ENCODE measurements around the gene ENOX1.
A peak's percentile ranks its signal among the peaks of the same experiment; 100 is the strongest.

Gene ENOX1

DNA sequence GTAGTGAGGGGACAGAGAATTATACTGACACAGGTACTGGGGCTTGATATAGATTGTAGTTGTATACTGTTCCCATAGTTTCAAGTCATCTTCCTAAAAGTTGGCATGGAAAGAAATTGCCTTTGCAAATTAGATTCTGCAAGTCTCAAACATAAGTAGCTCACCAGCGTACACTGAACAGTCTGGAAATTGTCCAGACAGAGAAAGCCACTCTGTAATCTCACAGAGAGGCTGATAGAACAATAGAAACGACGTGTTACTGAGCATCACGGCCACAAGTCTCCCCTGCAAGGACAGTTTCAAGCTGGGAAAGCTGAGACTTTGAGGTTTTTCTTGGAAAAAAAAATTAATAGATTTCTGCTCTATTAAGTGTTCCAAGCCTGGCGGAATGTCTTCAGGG, 534.8 kb downstream of the ENOX1 start:
- DNase-seq (ENCODE audit: low read depth in 2 of 2), result no peak

DNA sequence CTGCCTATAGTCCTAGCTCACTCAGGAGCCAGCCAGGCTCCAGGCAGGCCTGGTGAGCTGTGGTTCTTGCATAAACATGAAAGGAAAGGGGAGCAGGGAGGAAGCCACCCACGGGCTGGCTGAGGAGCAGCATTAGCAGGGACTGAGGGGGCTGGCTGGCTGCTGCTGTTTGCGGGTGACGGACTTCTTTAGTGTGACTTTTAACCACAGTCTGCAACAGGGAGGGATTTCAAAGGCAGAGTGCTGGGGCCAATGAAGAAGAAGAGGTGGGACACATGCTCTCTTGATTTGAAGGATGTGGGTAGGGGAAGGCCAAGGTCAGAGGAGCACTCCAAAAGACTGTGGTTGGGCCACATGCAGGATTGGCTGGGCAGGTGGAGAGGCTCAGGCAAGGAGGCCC, 540.4 kb downstream of the ENOX1 start:
- no peak for DNase-seq (ENCODE audit: low read depth in 2 of 2)

DNA sequence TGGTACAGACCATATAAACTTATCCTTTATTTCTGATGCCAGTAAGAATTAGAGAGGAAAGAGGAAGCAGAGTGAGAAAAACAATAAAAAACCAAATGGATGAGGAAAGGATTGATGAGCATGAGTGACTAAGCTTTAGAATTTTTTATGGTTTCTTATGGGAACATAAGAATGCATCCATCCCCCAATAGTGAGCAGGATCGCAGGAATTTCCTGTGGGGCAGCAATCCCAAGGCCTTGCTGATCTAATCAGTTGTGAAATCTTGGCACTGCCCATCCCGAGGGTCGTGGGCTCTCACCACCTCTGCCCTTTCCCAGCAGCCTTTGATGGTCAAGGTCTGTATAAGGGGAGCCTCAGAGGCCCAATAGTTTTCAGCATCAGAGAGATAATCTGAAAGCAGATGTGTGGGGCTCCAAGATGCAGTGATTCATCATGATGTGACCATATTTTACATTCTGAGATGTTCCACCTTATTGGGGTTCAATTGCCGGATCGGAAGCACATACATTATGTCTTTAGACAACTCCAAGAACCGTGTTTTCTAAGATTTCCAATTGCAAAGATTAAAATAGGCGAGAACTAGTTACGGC, 541.3 kb downstream of the ENOX1 start:
- peak; percentile 83 to 86 for DNase-seq (ENCODE audit: low read depth in 2 of 2)

DNA sequence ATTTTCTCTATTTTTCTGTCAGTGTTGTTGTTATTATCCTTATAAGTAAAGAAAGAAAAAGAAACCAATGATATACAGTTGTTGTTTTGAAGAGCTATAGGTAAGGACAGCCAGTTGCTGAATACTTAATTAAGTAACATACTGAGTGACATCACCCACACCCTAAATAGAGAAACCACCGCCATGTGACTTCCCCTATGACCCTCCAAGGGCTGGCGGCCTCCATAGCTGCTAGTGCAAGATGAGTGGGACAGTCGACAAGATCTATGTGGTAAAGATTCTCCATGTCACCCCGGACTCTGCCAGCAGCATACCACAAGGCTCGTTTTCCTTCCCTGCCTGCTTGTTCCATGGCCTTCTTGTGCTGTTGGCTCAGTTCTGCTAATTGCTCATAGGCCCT, 542.3 kb downstream of the ENOX1 start:
- no peak for DNase-seq (ENCODE audit: low read depth in 2 of 2)

DNA sequence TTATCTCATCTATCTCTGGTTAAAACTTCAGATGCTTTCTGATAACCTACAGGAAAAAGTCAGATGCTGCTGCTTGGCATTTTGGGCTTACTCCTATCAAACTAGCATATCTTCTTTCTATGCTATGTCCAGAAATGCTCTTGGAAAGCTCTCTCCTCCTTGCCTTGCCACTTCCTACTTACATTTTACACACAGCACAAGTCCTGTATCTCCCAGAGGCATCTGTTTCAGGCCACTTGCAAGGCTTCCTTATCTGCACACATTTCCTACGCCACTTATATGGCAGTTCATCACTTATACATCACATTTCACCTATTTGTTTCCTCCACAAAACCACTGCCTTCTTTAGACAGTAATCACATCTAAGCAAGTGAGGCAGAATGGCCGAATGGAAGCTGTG, 543.1 kb downstream of the ENOX1 start:
- DNase-seq (ENCODE audit: low read depth in 2 of 2), result no peak

DNA sequence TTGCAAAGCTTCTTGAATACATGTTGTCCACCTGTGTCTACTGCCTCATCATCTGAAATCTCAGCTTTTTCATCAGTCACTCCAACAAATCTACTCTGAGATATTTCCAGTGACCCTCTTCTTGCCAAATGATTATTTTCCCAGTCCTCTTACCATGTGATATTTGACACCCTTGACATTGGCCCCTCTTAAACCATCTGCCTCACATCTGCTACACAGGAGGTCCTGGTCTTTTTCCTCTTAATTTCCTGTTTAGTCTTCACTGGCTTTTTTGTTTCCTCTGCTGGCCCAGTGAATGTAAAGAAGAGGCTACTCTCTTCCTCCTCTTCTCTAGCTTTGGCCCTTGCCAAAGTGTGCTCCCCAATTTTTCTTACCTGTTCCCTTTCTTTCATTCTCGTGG, 544.7 kb downstream of the ENOX1 start:
- no peak for DNase-seq (ENCODE audit: low read depth in 2 of 2)

DNA sequence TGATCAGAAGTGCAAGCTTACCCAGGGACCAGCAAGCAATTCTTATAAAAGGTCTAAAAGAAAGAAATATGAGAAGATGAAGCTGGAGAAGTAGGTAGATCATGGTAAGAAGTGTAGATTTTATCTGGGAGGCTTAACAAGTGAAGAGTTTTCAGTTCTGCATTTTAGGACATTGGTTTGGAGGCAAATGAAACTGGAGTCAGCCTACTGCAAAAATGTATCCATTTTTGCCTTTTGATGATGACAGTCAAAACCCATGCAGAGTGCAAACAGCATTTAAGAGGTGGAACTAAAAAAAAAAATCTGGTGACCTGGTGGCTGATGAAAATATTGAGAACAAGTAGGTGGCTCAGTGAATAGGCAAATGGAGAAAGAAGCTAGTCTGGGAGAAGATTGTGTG, 546.5 kb downstream of the ENOX1 start:
- DNase-seq (ENCODE audit: low read depth in 2 of 2), result no peak

DNA sequence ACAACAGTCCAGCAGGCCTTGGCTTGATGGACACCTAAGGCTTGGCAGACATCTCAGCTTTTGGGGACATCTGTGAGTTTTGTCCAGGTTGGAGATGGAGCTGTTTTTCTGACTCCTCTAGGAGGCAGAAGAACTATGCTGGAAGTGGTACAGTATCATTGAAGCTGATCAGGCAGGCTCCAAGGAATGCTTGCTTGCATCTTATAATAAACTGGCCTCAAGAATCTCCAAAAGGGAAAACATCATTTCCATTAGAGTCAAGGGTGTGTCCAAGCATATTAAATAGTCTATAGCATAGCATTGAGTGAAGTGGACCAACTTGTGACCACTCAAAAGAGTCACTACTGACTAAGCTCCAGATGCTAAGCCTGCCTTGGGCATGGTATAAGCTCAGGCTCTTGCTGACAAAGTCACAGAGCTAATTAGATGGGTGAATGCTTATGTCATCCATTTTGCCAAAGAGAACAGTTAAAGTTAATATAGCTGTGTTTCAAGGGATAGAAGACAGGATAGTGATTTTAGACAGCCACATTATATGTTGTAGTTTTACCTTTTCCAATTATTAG, 547.4 kb downstream of the ENOX1 start:
- DNase-seq (ENCODE audit: low read depth in 2 of 2), result no peak

DNA sequence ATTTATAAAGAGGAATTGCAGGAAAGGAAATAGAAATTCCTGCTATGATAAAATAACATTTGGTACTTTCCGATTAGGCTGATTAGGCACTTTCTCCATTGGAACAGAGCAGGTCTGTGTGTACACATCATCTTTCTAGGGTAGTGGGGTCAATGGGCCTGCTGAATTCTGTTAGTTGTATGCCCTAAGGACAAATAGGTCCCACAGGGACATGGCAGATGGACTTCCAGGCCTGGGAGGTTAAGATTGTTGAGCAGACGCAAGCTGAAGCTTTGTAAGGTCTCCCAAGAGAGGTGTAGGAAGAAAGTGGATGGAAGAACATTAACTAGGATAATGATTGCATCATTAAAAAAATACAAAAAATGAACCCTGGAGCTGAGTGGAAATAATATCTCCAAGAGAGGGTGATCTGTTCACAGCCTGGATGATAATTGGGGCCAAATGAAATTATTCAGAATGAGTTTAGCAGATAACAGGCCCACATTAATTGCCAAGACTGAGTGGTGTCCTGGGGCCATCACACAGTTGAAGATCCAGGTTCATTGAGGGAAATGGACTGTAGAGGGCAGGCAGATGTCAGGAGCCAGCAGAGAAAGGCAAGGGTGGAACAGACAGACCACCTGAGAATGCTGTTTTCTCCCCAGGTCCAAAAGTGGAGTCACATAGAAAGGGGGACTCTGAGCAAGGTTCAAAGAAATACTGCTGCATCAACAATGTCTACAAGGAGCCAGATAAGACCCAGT, 548.3 kb downstream of the ENOX1 start:
- DNase-seq (ENCODE audit: low read depth in 2 of 2), result no peak

DNA sequence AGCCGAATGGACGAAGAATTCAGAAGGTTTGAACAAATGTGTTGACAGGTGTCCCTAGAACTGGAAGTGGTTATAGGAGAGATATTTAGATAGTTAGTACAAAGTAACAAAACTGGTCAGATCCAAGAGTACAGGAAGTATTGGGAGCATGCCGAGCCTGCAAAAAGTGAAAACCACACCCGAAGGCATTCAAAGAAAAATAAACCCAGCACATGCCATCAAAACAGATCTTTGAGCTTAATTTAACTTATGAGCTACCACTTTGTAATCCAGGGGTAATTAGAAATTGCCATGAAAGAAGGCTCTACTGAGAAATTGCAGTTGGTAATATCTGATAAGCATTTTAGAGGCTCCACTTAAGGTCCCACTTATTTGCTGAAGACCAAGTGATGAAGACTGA, 549.2 kb downstream of the ENOX1 start:
- DNase-seq (ENCODE audit: low read depth in 2 of 2), result no peak

DNA sequence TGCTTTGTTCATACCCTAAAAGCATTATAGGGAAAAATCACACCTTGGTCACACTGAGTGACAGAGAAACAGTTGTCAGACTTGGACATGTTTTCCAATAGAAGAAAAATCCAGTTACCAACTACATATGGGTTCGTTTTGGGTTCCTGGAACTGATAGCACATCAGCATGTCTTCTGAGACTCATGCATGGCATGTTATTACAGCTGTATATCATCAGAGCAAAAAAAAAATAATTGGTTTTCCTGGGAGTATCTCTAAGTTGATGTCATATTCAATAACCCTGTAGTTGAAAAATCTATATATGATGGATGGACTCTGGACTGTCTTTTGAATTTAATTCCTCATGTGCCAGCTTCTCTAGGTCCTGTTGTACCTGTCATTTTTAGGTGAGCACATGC, 551.7 kb downstream of the ENOX1 start:
- no peak for DNase-seq (ENCODE audit: low read depth in 2 of 2)

DNA sequence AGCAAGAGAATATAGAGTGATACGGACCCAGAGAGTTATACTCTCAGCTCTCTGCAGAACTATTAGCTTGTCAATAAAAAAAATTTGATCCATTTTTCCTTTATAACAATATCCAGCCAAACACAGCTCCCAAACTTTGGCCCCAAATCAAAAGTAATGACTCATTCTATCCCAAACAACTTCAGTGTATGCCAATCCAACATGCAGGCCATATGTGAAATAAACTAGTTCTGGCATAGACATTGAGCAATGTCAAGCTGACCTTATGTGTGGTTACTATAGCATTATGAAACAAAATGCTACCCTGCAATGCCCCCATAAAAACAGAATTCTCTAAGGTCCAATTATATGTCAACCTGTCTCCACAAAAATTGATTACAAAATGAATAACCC, 553.9 kb downstream of the ENOX1 start:
- DNase-seq (ENCODE audit: low read depth in 2 of 2), result peak; percentile 82 to 84

DNA sequence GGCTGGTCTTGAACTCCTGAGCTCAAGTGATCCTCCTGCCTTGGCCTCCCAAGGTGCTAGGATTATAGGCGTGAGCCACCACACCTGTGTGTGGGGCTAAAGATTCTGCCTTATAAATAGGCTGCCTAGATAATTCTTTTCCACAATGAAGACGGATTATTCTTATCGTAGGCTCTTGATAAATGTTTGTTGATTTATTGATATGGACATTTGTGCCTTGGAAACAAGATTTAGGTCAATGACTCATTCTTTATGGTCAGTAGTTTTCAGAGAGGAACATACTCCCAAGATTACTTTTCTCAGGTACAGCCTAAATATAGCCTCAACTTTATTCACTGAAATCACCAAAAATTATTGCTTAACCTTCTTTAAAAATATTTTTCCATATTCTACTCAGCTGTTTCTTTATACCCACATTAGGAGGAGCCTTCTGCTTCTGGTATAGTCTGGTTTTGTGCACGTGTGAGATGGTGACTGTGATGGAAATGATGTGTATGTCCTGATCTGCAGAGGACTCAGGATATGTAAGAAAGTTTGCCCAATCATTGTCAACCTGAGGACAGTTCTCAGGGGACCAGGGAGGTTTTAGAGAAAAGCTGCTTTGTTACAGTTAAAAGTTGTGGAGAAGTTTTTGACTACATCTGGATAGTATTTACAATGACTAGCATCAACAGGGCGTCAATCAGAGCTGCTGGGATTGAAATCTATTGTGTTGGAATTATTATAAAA, 554.5 kb downstream of the ENOX1 start:
- DNase-seq (ENCODE audit: low read depth in 2 of 2), result no peak

DNA sequence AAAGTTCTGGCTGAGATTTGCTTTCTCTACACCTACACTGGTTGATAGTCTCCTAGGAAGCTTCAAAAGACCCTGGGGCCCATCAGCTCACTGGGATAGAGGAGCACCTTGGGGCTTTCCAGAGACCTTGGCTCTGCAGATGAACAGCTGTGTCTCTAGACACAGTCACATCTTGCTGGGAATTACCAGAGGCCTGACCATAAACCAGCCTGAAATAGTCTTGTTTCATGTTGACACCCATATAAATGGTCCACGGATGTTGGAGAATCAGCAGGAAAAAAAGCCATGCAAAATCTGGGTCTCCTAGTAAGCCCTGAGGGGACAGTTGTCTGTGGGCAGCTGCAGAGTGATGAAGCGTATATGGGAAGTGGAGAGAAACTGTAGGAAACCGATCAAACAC, 555.8 kb downstream of the ENOX1 start:
- no peak for DNase-seq (ENCODE audit: low read depth in 2 of 2)

DNA sequence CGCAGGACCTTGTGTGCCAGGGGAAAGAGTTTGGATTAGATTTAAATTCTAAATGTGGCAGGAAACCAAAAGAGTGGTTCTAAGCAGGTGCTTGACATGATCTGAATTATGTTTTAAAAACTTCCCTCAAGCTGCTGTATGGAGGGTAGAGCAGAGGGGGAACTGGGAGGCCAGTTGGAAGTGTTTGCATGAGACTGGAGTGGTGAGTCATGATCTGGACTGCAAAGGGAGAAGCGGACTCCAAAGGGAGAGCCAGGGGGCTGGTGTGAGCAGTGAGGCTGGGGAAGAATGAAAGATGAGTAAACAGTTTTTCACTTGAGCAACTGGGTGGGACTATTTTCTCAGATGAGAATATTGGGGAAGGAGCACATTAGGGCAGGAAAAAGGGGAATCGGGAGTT, 557.3 kb downstream of the ENOX1 start:
- DNase-seq (ENCODE audit: low read depth in 2 of 2), result no peak

DNA sequence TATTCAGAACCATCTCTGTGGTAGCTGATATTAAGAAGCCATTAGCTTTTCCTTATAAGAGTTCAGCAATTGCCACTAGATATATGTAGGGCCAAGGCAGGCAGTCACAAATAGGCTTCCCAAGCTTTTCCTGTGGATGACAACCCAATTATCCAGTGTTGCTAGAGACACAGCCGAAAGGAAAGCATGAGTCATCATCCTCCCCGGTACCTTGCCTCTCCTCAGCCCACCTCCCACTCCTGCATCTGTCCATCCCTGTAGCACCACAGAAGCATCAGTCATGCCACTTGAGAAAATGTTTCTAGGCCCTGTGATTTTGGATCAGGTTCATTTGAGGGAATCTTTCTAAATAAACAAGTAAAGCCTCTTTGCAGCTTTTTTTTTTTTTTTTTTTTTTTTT, 559.1 kb downstream of the ENOX1 start:
- DNase-seq (ENCODE audit: low read depth in 2 of 2), result no peak

DNA sequence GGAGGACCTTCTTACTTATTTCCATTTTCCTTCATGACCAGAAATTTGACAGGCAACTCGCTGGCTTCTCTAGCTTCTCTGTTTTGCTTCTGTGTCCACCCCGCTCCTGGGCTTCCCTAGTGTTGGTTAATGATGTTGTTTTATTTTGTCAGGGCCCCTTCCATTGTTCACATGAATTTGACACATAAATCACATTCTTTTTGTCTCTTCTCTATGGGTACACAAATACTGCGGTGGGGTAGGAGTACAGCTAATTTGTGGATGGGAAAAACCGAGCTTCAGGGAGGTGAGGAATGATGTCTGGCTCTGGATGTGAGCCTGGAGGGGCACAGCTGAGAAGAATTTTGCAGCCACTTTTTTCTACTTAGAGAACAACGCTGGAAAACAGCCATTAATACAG, 563.6 kb downstream of the ENOX1 start:
- DNase-seq (ENCODE audit: low read depth in 2 of 2), result no peak

DNA sequence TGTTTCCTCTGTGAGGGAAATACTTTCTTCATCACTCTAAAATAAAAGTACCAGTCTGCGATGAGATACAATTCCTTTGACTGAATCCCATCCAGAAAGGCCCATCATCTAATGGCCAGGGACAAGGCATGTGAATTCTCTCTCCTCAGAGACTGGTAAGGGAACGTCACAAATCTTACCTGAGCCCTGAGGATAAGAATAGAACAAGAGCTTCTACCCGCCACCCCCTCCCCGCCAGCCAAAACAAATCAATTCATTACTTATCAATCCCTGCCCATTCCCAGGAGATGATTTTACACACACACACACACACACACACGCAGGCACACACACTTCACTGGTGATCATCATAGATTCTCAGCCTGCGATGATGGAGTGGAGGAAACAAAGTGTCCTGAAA, 564.7 kb downstream of the ENOX1 start:
- DNase-seq (ENCODE audit: low read depth in 2 of 2), result no peak

DNA sequence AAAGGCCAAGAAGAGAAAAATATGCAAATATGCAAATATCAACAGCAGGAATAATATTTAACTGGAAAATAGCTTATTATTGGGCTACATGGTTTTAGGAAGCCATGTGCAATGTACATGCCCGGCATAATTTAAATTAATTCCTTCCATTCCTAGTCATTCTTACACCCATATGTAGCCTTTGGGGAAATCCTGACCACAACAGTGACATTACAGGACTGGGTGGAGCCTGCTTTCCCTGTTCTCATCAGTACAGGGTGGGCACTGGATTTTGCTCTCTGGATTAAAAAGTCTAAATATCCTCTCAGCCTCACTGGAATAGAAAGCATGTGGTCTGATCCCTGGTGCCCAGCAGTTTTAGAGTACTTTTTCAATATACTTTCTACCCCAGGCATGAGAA, 565.2 kb downstream of the ENOX1 start:
- no peak for DNase-seq (ENCODE audit: low read depth in 2 of 2)

DNA sequence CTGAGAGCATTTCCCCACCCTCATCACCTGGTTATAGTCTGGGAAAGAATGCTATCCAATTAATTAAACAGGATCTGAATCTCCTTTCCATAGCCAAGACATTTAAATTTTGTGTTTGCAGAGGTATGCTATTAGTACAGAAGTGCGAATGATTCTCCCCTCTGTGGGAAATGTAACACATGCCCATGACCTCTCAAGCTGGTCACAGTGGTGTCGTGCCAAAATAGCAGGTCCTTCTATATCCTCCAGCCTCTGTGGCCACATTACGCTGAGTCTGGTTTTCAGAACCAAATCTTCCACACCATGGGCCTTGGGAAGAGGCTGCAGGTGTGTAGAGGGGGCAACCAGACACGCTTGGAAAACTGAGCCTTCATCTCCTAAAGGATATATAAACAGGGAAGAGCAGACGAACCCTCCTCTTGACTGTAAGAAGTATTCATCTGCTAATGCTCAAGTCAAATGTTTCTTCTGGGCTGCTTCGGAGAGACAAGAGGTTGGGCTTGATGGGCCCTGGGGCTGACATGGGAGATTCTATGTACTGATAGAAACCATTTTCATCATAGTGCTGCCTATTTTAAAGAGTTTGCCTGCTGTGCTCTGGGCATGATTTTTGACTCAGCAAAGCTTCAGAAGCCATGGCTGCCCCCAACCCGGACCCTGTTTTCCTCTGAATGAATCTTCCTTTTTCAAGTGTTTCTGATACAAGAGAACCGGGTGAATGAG, 565.7 kb downstream of the ENOX1 start:
- DNase-seq (ENCODE audit: low read depth in 2 of 2), result no peak

DNA sequence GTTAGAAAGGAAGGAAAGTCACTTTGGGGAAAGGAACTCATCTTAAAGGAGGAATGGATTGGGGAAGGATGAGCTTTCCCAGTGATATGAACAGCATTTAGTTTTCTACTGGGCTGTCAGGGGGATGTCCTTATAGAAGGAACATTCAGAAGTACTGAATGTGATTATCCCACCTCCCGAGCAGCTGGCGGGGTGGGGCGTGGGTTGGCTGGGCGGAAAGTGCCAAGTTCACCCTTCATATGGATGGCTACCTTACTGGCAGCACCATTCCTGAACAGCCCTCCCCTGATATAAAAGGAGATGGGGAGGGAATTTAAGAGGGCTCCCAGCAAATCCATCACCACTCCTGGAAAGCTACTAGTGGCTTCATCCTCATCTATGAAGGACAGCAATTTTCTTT, 572.6 kb downstream of the ENOX1 start:
- DNase-seq (ENCODE audit: low read depth in 2 of 2), result no peak

DNA sequence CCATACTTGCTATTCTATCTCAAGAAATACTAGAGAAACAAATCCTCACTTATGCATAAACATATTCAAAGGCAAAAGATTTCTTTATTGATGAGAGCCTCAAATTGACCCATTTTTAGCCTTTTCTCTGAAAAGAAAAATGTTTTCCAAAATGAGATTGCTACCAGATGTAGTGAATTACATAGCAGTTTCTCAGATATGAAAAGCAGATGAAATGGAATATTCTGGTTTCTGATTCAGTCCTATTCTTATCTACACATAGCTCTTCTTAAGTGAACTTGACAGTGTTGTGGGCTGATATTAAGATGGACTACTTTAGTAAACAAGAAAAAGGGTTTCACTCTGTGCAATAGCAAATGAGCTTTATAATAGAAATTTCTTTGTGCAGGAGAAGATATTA, 579.9 kb downstream of the ENOX1 start:
- DNase-seq (ENCODE audit: low read depth in 2 of 2), result no peak

Measured in fibroblast of skin of left quadriceps (primary cell).